Measurements from ENCODE around the gene ERVK3-1. TPM values are rescaled to one million over a fixed set of nuclear protein-coding genes. Genes with fewer than 3 reads are reported as not detected.

Gene ERVK3-1
- total and polyA plus RNA-seq, 2 of the 13 experiments (the other 11 are each of a cell fraction or from before 2014, with no cell fraction given) = 28.5 to 38.7 TPM

- TF ChIP-seq, protein P1, sequence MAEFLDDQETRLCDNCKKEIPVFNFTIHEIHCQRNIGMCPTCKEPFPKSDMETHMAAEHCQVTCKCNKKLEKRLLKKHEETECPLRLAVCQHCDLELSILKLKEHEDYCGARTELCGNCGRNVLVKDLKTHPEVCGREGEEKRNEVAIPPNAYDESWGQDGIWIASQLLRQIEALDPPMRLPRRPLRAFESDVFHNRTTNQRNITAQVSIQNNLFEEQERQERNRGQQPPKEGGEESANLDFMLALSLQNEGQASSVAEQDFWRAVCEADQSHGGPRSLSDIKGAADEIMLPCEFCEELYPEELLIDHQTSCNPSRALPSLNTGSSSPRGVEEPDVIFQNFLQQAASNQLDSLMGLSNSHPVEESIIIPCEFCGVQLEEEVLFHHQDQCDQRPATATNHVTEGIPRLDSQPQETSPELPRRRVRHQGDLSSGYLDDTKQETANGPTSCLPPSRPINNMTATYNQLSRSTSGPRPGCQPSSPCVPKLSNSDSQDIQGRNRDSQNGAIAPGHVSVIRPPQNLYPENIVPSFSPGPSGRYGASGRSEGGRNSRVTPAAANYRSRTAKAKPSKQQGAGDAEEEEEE (CRISPR knock-in tag; IDR thresholded peaks at IDR 0.05; ENCODE audit: borderline replicate concordance) = no peak
- TF ChIP-seq, protein P2, sequence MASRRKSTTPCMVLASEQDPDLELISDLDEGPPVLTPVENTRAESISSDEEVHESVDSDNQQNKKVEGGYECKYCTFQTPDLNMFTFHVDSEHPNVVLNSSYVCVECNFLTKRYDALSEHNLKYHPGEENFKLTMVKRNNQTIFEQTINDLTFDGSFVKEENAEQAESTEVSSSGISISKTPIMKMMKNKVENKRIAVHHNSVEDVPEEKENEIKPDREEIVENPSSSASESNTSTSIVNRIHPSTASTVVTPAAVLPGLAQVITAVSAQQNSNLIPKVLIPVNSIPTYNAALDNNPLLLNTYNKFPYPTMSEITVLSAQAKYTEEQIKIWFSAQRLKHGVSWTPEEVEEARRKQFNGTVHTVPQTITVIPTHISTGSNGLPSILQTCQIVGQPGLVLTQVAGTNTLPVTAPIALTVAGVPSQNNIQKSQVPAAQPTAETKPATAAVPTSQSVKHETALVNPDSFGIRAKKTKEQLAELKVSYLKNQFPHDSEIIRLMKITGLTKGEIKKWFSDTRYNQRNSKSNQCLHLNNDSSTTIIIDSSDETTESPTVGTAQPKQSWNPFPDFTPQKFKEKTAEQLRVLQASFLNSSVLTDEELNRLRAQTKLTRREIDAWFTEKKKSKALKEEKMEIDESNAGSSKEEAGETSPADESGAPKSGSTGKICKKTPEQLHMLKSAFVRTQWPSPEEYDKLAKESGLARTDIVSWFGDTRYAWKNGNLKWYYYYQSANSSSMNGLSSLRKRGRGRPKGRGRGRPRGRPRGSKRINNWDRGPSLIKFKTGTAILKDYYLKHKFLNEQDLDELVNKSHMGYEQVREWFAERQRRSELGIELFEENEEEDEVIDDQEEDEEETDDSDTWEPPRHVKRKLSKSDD (CRISPR knock-in tag; IDR thresholded peaks at IDR 0.05; ENCODE audit: low read depth) = peak; percentile 92
- TF ChIP-seq, protein P3, sequence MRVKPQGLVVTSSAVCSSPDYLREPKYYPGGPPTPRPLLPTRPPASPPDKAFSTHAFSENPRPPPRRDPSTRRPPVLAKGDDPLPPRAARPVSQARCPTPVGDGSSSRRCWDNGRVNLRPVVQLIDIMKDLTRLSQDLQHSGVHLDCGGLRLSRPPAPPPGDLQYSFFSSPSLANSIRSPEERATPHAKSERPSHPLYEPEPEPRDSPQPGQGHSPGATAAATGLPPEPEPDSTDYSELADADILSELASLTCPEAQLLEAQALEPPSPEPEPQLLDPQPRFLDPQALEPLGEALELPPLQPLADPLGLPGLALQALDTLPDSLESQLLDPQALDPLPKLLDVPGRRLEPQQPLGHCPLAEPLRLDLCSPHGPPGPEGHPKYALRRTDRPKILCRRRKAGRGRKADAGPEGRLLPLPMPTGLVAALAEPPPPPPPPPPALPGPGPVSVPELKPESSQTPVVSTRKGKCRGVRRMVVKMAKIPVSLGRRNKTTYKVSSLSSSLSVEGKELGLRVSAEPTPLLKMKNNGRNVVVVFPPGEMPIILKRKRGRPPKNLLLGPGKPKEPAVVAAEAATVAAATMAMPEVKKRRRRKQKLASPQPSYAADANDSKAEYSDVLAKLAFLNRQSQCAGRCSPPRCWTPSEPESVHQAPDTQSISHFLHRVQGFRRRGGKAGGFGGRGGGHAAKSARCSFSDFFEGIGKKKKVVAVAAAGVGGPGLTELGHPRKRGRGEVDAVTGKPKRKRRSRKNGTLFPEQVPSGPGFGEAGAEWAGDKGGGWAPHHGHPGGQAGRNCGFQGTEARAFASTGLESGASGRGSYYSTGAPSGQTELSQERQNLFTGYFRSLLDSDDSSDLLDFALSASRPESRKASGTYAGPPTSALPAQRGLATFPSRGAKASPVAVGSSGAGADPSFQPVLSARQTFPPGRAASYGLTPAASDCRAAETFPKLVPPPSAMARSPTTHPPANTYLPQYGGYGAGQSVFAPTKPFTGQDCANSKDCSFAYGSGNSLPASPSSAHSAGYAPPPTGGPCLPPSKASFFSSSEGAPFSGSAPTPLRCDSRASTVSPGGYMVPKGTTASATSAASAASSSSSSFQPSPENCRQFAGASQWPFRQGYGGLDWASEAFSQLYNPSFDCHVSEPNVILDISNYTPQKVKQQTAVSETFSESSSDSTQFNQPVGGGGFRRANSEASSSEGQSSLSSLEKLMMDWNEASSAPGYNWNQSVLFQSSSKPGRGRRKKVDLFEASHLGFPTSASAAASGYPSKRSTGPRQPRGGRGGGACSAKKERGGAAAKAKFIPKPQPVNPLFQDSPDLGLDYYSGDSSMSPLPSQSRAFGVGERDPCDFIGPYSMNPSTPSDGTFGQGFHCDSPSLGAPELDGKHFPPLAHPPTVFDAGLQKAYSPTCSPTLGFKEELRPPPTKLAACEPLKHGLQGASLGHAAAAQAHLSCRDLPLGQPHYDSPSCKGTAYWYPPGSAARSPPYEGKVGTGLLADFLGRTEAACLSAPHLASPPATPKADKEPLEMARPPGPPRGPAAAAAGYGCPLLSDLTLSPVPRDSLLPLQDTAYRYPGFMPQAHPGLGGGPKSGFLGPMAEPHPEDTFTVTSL (CRISPR knock-in tag; IDR thresholded peaks at IDR 0.05; ENCODE audit: borderline replicate concordance) = no peak
- peak; percentile 27; the same call in 1 of the 2 replicates for TF ChIP-seq ZNF83 (CRISPR knock-in tag; IDR thresholded peaks at IDR 0.05; ENCODE audit: borderline replicate concordance)
- TF ChIP-seq ZNF687 (CRISPR knock-in tag; IDR thresholded peaks at IDR 0.05) = peak; percentile 90
- TF ChIP-seq ZNF772 (CRISPR knock-in tag; IDR thresholded peaks at IDR 0.05) = peak; percentile 87
- TF ChIP-seq NR3C1 (CRISPR knock-in tag; IDR thresholded peaks at IDR 0.05) = no peak
- TF ChIP-seq, protein P4, sequence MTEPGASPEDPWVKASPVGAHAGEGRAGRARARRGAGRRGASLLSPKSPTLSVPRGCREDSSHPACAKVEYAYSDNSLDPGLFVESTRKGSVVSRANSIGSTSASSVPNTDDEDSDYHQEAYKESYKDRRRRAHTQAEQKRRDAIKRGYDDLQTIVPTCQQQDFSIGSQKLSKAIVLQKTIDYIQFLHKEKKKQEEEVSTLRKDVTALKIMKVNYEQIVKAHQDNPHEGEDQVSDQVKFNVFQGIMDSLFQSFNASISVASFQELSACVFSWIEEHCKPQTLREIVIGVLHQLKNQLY (CRISPR knock-in tag; IDR thresholded peaks at IDR 0.05) = peak; percentile 17; the same call in 1 of the 2 replicates
- TF ChIP-seq YY1 (IDR thresholded peaks at IDR 0.05; ENCODE audit: insufficient read depth, insufficient replicate concordance, low read depth, low read length) = peak; percentile 59
- TF ChIP-seq SMARCC2 (IDR thresholded peaks at IDR 0.05) = no peak
- no peak; the same call in 1 of the 2 replicates for TF ChIP-seq ZNF326 (CRISPR knock-in tag; IDR thresholded peaks at IDR 0.05; ENCODE audit: borderline replicate concordance)
- no peak; the same call in 1 of the 2 replicates for TF ChIP-seq NFYC (CRISPR knock-in tag; IDR thresholded peaks at IDR 0.05)
Observed at GRCh38 chr19:58326914-58327726, 21.9 kb downstream of the ERVK3-1 start, which contains the start of gene ZSCAN22 (continued).
